Cerebellar cortex (tissue), 1 donor: Measurements from ENCODE around the gene TBX19.
"Not testable (repeated sequence)": the region's sequence is repeated elsewhere in the genome, so short reads cannot be mapped to it uniquely, and the experiment has no call there.

Experiments used
- DNase-seq: peaks from one replicate; pipeline ENCODE4 v3.0.0-alpha.2; 2015; ENCODE audit warnings: low spot score

Gene TBX19

DNA sequence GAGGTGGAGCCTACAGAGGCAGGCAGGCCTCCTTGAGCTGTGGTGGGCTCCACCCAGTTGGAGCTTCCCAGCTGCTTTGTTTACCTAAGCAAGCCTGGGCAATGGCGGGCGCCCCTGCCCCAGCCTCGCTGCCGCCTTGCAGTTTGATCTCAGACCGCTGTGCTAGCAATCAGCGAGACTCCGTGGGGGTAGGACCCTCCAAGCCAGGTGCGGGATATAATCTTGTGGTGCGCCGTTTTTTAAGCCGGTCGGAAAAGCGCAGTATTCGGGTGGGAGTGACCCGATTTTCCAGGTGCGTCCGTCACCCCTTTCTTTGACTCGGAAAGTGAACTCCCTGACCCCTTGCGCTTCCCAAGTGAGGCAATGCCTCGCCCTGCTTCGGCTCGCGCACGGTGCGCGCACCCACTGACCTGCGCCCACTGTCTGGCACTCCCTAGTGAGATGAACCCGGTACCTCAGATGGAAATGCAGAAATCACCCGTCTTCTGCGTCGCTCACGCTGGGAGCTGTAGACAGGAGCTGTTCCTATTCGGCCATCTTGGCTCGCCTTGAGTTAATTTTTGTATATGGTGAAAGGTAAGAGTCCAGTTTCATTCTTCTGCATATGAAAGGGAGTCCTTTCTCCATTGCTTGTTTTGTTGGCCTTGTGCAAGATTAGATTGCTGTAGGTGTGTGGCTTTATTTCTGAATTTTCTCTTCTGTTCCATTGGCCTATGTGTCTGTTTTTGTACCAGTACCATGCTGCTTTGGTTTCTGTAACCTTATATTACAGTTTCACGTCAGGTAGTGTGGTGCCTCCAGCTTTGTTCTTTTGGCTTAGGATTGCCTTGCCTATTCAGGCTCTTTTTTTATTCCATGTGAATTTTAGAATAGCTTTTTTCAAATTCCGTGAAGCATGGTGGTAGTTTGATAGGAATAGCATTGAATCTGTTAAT lies 73.9 kb downstream of the TBX19 start:
- DNase-seq, result not testable (repeated sequence)

DNA sequence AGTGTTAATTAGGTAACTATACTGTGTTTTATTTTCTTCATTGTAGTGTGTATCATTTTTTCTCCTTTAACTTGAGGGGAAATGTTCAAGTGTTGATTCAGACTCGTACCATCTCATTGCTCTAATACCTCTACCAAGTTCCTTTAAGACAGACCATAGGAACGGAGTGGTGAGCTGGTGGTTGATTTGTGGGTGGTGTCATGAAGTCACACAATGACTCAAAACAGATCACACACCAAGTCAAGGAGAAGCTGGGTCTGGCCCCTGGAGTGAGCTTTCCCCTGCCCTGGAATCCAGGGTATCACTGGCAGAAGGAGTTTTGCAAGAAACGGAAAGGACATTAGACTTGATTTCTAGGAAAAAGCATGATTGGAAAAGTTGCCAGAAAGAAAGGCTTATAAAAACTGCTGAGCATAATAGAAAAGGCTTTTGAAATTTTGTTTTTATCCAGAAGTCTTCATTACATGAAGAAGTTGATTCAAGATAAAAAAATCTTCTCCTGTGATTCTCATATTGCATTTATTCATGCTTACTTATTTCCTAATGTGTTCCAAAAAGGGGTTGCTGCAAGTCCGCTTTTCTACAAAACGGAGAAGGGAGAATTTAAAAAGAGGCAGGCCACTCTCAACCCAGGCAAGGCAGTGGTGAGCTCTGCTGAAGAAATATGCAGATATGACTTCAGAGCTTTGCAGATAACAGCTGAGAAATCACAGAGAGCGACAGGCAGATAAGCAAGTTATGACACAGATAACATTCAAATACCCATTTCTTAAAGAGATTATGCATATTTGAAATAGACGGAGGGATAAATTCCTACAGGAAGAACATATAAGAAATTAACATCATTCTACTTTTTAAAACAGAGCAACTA lies 79.7 kb downstream of the TBX19 start:
- no peak for DNase-seq

DNA sequence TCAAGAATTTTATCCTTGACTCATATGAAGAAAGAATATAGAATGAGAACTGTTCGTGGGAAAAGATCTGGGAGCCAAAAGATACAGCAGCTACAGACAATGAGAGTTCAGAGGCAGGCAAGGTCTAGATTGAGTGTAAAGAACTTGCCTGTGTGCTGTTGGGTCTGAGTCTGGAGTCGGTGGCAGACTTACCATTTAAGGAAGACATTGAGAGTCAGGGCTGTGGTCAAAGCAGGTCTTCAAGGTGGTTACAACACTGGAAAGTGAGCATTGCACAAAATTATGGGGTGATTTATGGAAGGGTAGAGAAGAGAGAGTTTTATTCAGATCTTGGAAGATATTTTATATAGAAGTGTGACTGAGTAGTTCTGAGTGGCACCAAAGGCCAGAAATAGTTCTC lies 80.6 kb downstream of the TBX19 start:
- no peak for DNase-seq

DNA sequence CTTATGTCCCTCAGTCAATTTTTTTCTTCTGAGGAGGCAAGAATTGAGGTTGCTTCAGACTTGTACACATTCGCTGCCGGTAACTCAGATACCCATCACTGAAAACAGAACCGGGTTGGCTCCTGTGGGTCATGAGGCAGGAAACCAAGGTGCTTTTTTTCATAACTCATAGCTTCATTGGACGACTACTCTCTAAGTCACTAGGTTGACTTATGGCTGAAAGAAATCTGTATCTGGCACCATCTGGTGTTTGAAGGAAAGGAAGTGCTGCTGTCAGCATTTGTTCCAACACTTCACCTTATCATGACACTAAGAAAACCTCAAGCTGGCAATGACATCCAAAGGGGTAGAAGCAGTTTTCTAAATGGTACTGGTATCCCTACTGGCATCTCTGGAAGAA lies 82.3 kb downstream of the TBX19 start:
- no peak for DNase-seq
